HG02840 (cell line): ENCODE measurements around the gene KCNK10.
"Not testable (repeated sequence)": the region's sequence is repeated elsewhere in the genome, so short reads cannot be mapped to it uniquely, and the experiment has no call there.

ENCODE experiments used
- ATAC-seq: cut with Tn5 transposase; IDR thresholded peaks from one replicate; pipeline ENCODE4 v1.9.1; 2021; ENCODE audit warnings: mild to moderate bottlenecking, moderate library complexity, moderate number of reproducible peaks; ENCODE audit not compliant: unreplicated experiment, low FRiP score

The KCNK10 gene

DNA sequence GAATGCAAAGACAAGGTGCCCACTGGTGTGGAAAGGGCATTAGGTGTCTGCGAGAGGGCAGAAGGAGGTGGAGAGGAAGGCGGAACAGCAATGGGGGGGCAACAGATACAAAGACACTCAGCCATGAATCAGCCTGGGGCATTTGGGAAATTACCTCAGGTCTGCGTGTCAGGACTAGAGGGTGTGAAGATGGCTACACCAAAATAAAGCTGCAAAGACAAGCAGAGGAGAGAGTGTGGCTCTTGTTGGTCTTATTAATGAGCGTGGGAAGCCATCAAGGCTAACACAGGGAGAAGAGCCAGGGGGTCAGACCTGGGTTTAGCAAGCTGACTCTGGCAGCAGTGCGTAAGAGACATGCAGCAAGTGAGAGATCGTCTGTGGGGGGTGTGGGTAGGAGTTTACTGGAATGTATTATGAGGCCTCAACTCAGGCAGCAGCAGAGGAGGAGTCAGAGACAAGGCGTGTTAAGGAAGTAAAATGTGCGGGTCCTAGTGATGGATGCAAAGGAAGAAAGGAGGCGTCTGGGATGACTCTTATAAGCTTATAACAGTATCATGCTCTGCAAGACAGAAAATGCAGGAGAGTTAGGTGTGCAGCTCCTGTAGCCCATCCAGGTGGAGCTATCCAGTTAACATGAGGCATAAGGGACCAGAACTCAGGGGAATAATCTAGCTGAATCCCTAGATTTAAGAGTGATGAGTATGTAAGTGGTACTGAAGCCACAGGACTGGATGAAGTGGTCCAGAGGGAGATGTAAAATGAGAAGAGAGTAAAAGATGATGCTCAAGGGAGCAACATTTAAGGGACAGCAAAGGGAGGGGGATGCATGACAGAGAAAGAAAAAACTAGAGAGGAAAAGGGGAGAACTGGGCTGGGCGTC is 50.4 kb downstream of the KCNK10 start:
- no peak for ATAC-seq

DNA sequence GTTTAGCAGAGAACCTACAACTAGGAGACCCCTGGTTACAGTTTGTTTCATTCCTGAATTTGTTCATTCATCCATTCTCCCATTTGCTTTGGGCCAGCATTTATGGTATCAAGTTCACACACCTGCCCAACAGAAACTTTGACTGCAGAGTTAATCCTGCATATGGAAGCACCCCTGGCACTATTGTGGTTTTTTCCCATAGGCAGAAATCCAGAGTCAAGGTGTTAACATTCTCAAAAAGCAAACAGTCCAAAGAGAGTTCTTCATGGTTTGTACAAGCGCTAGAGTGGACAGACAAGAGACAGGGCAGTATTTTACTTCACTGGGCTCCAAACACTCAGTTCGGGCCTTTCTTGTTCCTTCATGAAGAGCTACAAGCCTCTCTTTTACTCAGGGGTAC is 51.9 kb downstream of the KCNK10 start:
- no peak for ATAC-seq

DNA sequence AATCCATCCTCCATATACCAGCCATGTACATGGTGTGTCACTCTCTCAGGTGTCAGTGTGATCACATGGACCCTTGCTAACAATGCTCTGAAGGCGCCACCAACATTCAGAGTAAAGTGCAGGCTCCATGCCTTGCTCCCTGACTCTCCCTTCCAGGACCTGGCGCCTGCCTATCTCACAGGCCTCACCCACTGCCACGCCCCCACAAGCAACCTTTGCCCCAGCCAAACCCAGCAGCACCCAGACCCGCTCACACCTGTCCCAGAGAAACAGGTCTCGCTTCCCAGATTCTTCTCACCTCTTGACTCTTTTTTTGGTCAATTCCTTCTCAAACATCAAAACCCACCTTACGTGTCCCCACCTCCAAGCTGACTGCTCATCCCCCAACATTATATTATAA is 52.3 kb downstream of the KCNK10 start:
- no peak for ATAC-seq

DNA sequence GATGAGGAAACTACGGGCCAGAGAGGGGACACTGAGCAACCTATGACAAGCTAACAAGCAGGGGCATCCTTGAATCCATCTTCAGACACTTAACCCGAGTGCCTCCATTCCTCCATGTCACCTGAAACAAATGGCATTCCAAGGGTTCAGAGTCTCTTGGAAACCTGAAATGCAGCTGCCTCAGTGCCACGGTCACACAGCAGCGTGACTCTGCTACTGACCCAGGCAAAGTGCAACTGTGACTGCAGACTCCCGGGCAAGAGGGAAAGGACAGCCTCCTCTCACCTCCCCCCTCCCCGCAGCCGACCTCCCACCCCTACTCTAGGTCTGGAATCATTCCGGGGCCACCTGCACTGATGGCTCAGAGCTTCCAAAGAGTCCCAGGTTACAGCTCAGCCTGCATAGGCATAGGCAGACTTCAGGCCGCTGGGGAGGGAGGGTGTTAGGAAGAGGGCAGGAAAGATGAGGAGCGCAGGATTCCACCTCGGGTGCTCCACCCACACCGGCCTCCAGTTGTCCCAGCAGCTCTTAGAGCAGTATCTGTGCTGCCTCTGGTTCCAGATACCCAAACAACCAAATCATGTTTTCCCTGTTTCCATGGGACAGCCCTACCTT is 53.2 kb downstream of the KCNK10 start:
- ATAC-seq = no peak

DNA sequence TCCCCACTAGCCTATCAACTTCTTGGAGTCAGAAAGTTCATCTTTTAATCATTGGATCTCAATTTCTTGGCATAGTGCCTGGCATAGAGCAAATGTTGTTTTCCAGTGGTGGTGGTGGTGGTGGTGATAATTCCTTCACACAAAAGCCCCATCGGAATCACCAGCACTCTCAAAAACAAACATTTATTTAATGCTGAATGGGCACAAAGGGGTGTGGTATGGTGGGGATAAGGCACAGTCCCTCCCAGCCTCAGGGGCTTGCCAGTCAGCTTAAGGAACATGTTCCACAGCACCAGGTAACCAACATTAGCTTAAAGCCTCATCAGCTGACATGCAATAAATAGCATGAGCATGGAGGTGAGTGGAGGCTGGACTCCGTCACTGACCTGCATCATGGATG is 56.6 kb downstream of the KCNK10 start:
- ATAC-seq = no peak

DNA sequence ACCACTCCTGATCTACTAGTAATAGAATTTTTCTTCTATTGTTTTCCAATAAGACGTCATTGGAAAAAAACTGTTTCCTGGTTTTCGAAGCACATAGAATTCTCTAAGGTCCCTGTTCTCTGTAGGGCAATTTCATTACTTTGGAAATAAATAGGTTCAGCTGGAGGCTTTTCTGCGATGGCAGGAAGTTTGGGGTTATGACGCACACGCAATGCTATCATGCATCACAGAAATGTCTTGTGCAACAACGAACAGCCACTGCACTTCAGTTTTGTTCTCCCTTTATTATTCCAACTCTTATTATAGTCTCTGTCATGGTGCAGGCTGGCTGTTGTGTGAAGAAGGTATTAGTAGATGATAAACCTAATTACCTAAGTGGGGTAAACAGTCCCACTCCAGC is 59.0 kb downstream of the KCNK10 start:
- ATAC-seq = no peak

DNA sequence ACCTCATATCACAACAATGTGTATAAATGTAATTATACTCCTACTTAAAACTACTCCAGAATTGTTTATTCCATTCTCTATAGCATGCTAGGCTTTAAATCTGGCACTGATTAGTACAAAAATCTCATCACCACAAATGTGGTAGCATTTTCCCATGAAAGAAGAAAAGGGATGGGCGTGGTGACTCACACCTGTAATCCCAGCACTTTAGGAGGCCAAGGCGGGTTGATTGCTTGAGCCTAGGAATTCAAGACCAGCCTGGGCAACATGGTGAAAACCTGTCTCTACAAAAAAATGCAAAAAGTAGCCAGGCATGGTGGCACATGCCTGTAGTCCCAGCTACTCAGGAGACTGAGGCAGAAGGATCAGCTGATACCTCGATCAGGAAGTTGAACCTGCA is 61.8 kb downstream of the KCNK10 start:
- ATAC-seq = not testable (repeated sequence)

DNA sequence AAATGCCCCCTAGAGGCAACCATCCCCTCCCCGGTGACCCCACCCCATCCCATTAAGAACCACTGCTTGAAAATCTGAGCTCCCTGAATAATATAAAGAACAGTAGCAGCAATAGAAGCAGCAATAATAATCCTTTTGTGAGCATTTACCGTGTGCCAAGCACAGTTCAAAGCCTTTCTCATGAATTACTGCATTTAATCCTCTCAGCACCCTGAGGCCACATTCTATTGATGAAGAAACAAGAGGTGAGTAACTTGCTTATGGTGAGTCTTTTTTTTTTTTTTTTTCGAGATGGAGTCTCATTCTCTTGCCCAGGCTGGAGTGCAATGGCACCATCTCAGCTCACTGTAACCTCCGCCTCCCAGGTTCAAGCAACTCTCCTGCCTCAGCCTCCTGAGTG is 65.0 kb downstream of the KCNK10 start:
- no peak for ATAC-seq

DNA sequence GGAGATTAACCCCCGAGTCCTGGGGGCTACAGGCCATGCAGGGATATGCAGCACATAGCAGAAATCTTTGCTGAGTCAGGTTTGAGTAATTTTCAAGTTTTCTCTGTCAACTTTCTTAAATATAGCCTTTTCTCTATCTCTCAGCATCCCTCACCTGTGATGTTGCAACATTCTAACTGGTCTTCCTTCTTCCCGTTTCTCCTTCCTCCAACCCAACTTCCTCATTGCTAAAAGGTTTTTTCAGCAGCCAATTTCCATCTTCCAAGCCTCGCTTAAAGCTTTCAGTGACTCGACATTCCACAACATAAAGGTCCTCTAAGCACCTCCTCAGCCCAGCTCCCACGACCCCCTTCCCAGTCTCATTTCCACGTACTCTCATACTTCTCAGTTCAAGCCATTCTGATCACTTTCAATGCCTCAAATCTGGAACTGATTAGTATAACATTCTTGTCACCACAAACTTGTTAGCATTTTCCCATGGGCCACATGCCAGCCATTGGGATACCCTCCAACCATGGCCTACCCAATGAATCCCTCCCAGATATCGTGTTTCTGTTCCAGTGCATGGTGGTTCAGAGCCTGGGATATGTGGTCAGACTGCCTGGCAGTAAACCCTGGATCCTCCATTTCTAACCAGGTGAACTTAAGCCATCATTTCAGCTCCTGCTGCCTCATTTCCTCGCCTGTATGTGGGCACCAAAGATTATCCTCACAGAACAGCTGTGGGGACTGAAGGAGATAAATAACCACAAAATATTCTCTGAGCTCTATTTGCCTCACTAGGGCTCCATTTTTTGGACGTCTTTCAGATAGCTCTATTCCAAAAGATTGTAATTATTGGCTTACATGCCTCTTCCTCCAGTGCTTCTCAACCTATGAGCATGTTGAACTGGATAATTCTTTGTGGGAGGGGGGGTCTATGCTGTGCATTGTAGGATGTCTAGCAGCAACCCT is 65.8 kb downstream of the KCNK10 start:
- no peak for ATAC-seq

DNA sequence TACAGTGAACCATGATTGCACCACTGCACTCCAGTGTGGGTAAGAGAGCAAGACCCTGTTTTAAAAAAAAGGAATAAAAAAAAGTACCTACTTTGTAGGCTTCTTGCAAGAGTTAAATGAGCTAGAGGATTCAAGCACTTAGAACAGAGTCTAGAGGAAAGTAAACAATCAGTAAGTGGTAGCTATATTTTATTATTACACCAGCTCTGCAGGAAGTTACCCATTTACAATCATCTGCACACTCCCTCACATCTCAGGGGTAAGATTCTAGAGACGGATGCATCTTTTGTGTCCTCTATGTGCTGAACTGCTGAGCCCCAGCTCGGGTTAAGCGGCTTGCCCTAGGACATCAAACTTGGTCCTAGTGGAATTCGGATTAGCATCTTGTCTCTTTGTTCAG is 67.3 kb downstream of the KCNK10 start:
- no peak for ATAC-seq

DNA sequence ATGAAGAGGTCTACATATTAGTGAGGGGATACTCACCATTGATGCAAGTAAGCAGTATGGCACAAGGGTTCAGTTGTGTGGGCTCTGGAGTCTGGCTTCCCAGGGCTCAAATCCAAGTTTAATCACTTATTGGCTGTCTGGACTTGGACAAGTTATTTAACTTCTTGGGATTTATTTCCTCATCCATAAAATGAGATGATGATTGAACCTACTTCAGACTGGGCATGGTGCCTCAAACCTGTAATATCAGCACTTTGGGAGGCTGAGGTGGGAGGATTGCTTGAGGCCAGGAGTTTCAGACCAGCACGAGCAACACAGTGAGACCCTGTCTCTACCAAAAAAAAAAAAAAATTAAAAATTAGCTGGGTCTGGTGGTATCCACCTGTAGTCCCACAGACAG is 67.9 kb downstream of the KCNK10 start:
- no peak for ATAC-seq

DNA sequence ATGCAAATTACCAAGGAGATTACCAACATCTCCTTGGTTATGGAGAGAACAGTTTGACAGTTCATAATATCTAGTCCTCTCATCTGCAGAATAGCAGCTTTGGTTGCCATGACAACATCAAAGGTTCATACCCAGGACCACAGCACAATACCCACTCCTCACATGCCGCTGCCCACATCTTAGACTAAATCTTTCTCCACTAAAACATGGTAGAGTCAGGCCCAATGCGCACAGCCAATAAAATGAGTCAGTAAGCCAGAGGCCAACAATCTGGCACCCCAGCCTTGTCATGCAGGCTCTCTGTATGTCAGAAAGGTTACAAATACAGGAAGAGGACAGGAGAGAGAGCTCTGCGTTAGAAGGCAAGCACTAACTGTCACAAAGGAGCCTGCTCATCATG is 70.6 kb downstream of the KCNK10 start:
- ATAC-seq = no peak

DNA sequence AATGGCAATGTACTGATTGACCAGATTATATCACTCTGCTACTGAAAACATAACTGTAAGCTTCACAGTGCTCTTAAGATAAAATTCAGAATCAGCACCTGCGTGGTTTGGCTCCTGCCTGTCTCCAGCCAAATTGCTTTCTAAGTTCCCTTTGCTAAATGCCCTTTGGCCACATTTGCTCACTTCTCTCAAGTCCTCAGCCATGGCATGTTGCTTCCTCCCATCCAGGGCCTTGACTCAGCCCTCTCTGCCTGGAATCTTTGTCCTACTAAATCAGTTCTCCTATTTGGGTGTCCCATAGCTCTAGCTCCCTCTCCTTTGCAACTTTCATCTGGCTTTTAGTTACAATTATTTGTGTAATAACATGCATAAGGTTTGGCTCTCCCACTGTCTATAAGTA is 71.4 kb downstream of the KCNK10 start:
- ATAC-seq = no peak

DNA sequence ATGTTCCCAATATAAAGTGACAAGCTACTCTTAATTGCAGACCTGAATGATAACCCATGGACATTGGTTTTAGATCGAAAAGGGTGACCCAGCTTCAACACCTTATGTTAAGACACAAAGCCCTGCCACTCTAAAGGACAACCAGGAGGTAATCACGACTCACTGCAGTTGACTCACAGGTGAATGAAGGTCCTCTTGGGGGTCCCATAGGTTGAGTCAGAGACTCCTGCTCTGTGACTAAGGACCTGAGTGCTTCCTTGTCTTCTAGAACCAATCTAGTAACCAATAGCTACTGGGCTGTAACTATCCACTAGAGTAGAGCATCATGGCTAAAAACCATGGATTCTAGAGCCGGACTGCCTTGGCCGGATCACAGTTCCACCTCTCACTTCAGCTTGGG is 73.8 kb downstream of the KCNK10 start:
- ATAC-seq = no peak

DNA sequence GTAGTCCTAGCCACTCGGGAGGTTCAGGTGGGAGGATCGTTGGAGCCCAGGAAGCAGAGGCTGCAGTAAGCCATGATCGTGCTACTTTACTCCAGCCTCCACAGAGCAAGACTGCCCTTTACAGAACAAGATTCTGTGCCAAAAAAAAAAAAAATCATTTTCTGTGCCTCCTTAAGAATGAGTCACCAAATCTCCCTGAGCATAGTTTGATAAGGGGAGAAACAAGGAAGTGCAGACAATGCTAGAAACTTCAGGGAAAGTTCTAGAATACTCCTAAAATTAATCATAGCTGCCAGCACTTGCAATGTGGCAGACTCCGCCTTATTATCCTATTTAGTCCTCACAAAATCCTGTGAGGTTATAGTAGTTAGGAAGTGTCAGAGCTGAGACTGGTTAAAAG is 74.5 kb downstream of the KCNK10 start:
- no peak for ATAC-seq

DNA sequence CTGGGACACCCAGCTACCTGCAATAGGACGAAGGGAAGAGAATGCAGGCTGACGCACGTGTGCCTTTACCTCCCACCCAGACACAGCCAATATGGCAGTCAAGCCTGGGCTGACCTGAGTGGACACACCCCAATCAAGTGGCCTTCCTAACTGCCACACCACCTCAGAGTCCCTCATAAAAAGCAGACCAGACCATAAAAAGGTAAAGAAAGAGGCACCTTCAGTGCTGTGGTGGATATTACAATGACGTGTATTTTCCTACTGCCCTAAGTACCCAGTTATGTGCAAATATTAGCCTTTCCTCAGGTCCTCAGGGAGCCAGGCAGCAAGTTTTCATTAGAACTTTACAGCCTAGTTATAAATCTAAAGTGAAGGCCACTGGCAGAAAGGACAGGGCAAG is 75.8 kb downstream of the KCNK10 start:
- ATAC-seq = no peak

DNA sequence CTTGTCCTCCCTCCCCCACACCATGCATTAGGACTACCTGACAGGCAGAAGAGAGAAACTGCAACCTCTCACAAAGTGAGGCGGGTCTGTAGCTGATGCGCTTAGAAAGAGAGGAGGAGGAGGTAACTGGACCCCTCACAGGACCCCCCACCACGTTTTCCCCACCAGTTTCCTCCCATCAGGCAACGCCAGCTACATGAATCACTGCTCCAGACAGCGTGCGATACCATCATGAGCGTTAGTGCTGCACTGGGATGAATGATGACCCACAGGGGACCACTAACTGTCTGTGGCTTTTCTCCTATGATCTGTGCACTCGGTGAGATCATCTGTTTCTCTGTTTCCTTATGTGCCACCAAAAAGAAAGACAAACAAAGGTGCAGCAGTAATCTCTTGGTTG is 77.7 kb downstream of the KCNK10 start:
- ATAC-seq = no peak

DNA sequence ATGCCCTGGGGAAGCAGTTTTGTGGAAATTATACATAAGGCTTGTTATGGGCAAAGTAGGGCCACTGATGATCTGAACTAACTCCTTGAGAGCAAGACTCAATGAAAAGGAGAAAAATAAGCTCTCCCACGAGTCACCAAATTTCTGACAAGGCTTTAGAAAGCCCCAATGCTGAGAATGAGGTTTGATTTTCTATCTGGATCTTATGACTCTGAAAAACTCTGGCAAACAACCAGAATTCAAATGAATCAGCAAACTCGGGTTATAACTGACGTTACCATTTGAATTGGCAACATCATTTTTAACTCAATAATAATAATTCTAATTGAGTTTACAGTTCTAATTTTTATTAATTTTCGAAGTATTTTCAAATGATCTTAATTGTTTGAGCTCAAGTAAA is 79.1 kb downstream of the KCNK10 start:
- ATAC-seq = no peak

DNA sequence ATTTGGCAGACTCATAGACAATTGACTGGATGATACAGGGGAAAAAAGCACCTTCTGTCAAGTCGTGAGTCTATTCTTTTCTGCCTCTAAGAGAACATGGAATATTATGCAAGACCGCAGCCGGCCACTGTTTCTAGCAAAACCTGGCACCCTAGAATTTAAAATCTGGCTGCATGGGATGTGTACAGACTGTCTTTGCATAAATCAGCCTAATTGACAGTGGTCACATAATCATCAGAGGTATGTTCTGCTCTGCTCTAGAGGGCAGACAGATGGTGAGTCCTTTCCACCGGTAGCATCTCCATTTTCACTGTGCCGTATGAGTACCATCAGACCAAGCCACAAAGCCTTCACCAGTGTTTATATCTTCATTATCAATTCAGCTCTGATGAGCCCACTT is 80.6 kb downstream of the KCNK10 start:
- ATAC-seq = no peak

DNA sequence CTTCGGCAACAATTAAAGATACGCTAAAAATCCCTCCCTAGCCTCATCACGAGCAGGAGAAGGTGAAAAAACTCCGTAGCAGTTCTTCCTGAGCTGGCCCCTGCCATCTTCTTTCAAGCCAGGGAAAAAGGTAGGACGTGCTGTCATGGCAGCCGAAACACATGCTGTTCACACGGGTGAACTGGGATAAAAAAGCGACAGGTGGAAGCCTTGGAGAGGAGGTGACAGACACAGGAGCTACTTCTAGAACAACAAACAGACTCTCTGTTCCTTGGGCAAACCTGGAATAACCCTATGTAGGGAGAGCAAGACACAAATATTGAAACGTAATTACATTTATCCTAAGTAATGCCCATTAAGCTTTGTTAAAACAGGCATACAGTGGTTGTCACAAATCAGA is 81.3 kb downstream of the KCNK10 start:
- ATAC-seq = no peak

DNA sequence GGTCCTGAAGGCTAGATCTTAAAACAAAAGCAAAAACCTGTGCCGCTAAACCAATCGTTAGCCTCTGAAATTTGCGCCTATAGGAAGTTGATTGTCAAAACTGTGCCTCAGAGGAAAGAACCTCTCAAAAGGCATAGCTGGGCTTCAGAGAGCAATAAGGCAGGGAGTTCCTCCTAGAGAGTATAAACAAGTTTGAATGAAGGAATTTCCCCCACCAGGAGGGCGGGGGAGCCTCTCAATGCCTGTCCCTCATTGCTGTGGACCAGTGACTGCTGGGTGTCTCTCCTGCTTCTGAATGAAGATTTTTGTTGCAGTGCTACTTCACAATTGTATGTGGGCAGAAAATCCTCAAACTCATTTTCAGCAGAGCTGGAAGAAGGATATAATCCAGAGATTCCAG is 88.6 kb downstream of the KCNK10 start:
- no peak for ATAC-seq
